ENCODE measurements around the gene ITSN1. TPM values are rescaled to one million over a fixed set of nuclear protein-coding genes. Genes with fewer than 3 reads are reported as not detected.

Gene ITSN1
- total and polyA plus RNA-seq, 2 experiments from 2014 or later: 77.9 to 95.7 TPM

DNA sequence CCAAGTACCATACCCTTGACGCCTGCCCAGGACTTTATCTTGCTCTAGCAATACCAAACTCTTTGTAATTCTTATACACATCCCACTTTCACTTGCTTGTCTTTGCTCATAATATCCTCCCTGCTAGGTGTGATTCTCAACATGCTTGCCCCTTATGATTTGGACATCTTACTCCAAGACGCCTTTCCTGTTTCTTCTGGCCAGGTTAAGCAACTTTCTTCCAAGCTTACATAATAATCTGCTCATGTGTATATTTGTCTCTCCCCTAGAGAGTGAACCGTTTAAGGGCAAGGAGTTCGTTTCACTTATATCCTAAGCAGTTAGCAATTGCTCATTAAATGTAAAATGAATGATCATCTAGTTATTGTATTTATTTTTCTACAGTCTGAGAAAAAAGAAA is 22.6 kb upstream of the ITSN1 start:
- TF ChIP-seq JUNB (IDR thresholded peaks at IDR 0.05; ENCODE audit: unreplicated experiment) (no peak), ZNF114 (CRISPR knock-in tag; IDR thresholded peaks at IDR 0.05) (no peak), CREB1 (CRISPR knock-in tag; IDR thresholded peaks at IDR 0.05; ENCODE audit: low read depth) (no peak), EZH2 (IDR thresholded peaks at IDR 0.05; ENCODE audit: low read depth, unreplicated experiment) (no peak), NANOG (IDR thresholded peaks at IDR 0.05; ENCODE audit: borderline replicate concordance) (no peak)
- TF ChIP-seq, protein P1, sequence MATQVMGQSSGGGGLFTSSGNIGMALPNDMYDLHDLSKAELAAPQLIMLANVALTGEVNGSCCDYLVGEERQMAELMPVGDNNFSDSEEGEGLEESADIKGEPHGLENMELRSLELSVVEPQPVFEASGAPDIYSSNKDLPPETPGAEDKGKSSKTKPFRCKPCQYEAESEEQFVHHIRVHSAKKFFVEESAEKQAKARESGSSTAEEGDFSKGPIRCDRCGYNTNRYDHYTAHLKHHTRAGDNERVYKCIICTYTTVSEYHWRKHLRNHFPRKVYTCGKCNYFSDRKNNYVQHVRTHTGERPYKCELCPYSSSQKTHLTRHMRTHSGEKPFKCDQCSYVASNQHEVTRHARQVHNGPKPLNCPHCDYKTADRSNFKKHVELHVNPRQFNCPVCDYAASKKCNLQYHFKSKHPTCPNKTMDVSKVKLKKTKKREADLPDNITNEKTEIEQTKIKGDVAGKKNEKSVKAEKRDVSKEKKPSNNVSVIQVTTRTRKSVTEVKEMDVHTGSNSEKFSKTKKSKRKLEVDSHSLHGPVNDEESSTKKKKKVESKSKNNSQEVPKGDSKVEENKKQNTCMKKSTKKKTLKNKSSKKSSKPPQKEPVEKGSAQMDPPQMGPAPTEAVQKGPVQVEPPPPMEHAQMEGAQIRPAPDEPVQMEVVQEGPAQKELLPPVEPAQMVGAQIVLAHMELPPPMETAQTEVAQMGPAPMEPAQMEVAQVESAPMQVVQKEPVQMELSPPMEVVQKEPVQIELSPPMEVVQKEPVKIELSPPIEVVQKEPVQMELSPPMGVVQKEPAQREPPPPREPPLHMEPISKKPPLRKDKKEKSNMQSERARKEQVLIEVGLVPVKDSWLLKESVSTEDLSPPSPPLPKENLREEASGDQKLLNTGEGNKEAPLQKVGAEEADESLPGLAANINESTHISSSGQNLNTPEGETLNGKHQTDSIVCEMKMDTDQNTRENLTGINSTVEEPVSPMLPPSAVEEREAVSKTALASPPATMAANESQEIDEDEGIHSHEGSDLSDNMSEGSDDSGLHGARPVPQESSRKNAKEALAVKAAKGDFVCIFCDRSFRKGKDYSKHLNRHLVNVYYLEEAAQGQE (IDR thresholded peaks at IDR 0.05; ENCODE audit: unreplicated experiment): no peak
- TF ChIP-seq, protein P2, sequence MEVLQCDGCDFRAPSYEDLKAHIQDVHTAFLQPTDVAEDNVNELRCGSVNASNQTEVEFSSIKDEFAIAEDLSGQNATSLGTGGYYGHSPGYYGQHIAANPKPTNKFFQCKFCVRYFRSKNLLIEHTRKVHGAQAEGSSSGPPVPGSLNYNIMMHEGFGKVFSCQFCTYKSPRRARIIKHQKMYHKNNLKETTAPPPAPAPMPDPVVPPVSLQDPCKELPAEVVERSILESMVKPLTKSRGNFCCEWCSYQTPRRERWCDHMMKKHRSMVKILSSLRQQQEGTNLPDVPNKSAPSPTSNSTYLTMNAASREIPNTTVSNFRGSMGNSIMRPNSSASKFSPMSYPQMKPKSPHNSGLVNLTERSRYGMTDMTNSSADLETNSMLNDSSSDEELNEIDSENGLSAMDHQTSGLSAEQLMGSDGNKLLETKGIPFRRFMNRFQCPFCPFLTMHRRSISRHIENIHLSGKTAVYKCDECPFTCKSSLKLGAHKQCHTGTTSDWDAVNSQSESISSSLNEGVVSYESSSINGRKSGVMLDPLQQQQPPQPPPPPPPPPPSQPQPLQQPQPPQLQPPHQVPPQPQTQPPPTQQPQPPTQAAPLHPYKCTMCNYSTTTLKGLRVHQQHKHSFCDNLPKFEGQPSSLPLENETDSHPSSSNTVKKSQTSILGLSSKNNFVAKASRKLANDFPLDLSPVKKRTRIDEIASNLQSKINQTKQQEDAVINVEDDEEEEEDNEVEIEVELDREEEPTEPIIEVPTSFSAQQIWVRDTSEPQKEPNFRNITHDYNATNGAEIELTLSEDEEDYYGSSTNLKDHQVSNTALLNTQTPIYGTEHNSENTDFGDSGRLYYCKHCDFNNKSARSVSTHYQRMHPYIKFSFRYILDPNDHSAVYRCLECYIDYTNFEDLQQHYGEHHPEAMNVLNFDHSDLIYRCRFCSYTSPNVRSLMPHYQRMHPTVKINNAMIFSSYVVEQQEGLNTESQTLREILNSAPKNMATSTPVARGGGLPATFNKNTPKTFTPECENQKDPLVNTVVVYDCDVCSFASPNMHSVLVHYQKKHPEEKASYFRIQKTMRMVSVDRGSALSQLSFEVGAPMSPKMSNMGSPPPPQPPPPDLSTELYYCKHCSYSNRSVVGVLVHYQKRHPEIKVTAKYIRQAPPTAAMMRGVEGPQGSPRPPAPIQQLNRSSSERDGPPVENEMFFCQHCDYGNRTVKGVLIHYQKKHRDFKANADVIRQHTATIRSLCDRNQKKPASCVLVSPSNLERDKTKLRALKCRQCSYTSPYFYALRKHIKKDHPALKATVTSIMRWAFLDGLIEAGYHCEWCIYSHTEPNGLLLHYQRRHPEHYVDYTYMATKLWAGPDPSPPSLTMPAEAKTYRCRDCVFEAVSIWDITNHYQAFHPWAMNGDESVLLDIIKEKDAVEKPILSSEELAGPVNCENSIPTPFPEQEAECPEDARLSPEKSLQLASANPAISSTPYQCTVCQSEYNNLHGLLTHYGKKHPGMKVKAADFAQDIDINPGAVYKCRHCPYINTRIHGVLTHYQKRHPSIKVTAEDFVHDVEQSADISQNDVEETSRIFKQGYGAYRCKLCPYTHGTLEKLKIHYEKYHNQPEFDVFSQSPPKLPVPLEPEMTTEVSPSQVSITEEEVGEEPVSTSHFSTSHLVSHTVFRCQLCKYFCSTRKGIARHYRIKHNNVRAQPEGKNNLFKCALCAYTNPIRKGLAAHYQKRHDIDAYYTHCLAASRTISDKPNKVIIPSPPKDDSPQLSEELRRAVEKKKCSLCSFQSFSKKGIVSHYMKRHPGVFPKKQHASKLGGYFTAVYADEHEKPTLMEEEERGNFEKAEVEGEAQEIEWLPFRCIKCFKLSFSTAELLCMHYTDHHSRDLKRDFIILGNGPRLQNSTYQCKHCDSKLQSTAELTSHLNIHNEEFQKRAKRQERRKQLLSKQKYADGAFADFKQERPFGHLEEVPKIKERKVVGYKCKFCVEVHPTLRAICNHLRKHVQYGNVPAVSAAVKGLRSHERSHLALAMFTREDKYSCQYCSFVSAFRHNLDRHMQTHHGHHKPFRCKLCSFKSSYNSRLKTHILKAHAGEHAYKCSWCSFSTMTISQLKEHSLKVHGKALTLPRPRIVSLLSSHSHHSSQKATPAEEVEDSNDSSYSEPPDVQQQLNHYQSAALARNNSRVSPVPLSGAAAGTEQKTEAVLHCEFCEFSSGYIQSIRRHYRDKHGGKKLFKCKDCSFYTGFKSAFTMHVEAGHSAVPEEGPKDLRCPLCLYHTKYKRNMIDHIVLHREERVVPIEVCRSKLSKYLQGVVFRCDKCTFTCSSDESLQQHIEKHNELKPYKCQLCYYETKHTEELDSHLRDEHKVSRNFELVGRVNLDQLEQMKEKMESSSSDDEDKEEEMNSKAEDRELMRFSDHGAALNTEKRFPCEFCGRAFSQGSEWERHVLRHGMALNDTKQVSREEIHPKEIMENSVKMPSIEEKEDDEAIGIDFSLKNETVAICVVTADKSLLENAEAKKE (CRISPR knock-in tag; IDR thresholded peaks at IDR 0.05): no peak
- H3K4me1 Mint-ChIP-seq: peaks cover 16% of the 10 kb centered on the region
- no peak for ATAC-seq
- Histone ChIP-seq H3F3A (replicated peaks; ENCODE audit: low read depth) (no peaks in the 10 kb centered on the region), H2AFZ (no peak overlapping the region), H3K9me2 (ENCODE audit: insufficient read depth) (no peaks in the 10 kb centered on the region), H3K4me1 (ENCODE audit: insufficient read depth) (peaks cover 13% of the 10 kb centered on the region; the same call in 1 of the 2 replicates), H4K20me1 (replicated peaks; ENCODE audit: insufficient read depth) (no peaks in the 10 kb centered on the region), H3K27ac (ENCODE audit: low read depth) (no peak overlapping the region), H3K36me3 (ENCODE audit: insufficient read depth) (no peaks in the 10 kb centered on the region), H3K79me2 (replicated peaks; ENCODE audit: insufficient read depth) (no peaks in the 10 kb centered on the region), H3K4me3 (no peak overlapping the region), H3K27me3 (ENCODE audit: insufficient read depth) (no peaks in the 10 kb centered on the region), H3K4me2 (no peak overlapping the region)
- peaks cover 2% of the 10 kb centered on the region for H3K27me3 Mint-ChIP-seq (ENCODE audit: insufficient read depth, low read depth, poor library complexity)
- H3K27ac Mint-ChIP-seq: no peak overlapping the region
- H3K36me3 Mint-ChIP-seq (ENCODE audit: low read depth): peaks cover 22% of the 10 kb centered on the region
- no peaks in the 10 kb centered on the region; the same call in 2 of the 3 replicates for H3K9me3 Mint-ChIP-seq
- no peak overlapping the region for H3K4me3 Mint-ChIP-seq
- no peak for DNase-seq (ENCODE audit: low spot score)
